GM08714 (cell line): Measurements from ENCODE around the gene AKAP13.

Experiments
- H3K4me3 ChIP-seq: fragments of 200-500 bp; sonication (Bioruptor generic); 2 replicates; pipeline ENCODE4 v1.5.1; 2014; ENCODE audit warnings: mild to moderate bottlenecking, low read length, inconsistent platforms
- ZNF274 ChIP-seq: IDR thresholded peaks from 2 replicates; pipeline ENCODE4 v1.6.1; 2012; ENCODE audit warnings: mild to moderate bottlenecking, low read depth, low read length

Gene AKAP13

DNA sequence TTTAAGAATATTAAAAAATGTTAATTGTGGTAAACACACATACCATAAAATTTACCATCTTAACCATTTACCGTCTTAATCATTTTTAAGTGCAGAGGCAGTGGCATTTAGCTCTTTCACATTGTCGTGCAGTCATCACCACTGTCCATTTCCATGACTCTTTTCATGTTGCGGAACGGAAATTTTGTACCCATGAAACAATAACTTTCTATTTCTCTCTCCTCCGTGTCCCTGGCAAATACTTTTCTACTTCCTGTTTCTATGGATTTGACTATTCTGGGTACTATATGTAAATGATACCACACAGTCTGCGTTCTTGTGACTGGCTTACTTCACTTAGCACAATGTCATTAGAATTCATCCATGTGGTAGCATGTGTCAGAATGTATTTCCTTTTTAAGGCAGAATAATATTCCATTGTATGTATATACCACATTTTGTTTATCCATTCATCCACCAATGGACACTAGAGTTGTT, 27.9 kb downstream of the AKAP13 start:
- H3K4me3 ChIP-seq = no peak overlapping the region
- no peak for TF ChIP-seq ZNF274

DNA sequence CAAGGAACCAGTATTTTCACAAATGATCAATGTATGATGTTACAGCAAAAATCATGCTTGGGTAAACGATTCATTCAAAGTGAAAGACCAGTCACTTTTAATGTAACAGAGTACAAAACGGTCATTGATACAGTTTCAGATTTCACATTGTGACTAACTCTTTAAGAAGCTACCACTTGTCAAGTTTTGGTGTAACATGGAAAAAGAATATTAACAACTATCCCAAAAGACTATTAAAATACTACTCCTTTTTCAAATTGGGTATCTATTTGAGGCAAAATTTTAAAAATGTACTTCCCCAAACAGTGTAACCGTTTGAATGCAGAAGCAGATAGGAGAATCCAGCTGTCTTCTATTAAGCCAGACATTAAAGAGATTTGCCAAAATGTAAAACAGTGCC, 31.7 kb downstream of the AKAP13 start:
- H3K4me3 ChIP-seq = no peak overlapping the region
- TF ChIP-seq ZNF274 = no peak

DNA sequence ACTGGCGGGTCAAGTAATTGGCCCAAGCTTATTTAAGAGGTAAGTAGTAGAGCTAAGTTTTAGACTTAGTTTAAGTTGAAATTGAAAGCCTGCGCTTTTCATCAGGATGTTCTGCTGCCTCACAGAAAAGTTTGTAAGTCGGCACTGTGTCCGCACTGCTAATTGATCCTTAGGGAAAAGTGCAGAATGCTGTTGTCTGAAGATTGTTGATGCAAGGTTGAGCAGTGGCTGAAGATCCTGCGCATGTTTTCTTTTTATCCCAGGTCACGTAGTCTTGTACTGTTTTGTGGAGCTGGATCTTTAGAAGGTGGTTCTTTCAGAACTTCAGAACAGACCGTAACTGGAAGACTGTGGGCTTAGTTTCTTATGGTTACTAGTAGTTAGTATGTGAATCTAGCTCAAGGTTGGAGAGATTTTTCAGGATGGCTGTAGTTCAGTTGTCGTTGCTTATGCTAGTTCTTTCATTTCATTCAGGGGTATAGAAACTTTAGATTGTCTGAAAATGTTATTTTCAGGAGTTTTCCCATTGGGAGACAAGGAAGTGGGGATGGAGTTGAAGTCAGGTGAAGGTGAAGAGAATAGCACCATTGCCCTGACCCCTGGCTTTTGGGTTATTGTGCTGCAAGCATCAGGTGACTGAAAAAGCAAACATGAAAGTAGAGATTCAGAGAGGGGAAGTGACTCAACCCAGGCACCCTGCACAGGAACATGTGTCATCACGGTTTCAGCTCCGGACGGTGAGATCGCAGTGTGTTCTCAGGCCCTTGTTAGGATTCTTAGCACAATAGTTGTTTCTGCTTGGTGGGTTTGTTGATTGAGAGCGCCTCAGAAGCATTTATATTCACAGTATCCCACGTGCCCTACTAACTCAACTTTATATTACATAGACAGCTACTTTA, 32.8 kb downstream of the AKAP13 start:
- TF ChIP-seq ZNF274 = no peak
- peak overlapping the region; percentile 52; the same call in 1 of the 2 replicates for H3K4me3 ChIP-seq

DNA sequence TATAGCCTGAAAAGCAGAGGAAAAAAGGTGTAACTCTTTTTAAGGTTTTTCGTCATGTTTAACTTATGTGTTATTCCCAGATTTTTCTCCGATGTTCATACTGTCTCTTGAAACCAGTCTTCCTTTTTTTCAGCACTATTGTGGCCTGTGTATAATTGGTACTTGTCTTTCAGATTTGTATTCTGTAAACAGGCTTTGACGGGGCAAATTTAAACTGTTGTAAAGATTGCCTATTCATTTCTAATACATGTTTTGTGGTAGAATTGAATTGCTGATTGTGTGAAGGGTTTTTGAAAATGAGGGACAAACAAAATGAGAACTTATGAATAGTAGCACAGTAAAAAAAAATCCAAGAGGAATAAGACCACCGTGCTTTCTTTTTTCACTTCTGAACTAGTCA, 33.6 kb downstream of the AKAP13 start:
- no peak for TF ChIP-seq ZNF274
- H3K4me3 ChIP-seq = no peak overlapping the region

DNA sequence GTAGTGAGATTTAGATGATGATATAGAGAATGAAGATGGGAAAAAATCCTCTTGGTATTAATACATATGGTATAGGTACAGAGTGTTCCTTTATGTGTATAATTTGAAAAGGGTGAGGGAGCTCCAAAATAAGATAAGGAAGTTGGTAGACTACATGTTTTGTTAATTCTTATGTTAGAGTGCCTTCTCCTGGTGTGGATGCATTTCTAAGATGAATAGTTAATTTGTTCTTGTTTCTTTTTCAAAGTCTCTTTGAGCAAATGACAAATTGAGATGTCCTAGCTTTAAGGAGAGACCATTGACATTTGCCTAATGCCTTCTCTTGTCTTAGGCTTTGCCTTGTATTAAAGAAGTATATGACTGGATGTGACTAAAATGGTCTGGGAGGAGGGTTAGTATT, 34.1 kb downstream of the AKAP13 start:
- no peak overlapping the region for H3K4me3 ChIP-seq
- no peak for TF ChIP-seq ZNF274

DNA sequence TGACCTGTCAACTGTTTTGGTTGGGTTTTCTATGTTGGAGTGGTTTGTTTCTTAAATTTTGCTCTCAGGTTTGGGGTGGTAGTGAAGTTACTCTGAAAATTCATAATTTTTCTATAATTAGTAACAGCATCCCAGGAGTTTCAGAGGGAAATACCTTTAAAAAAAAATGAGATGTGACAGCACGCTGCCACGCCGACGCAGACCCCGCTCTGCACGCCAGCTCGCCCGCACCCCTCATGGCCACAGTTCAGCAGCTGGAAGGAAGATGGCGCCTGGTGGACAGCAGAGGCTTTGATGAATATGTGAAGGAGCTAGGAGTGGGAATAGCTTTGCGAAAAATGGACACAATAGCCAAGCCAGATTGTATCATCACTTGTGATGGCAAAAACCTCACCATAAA, 34.6 kb downstream of the AKAP13 start:
- no peak for TF ChIP-seq ZNF274
- H3K4me3 ChIP-seq = no peak overlapping the region

DNA sequence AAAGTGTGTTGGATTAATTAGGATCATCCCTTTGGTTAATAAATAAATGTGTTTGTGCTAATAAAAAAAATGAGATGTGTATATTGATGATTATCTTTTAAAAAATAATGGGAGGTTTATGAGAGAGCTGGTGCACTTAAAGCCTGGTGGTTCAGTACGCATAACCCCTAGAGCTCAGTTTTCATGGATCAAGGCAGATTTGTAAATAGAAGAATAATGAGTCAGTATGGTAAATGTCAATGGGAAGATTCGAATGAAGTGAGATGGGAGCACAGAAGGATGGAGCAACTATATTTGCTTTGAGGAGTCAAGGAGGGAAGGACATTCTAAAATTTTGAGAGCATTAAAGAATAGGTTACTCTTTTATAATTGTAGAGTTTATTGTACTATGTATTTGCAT, 35.4 kb downstream of the AKAP13 start:
- no peak overlapping the region for H3K4me3 ChIP-seq
- TF ChIP-seq ZNF274 = no peak

DNA sequence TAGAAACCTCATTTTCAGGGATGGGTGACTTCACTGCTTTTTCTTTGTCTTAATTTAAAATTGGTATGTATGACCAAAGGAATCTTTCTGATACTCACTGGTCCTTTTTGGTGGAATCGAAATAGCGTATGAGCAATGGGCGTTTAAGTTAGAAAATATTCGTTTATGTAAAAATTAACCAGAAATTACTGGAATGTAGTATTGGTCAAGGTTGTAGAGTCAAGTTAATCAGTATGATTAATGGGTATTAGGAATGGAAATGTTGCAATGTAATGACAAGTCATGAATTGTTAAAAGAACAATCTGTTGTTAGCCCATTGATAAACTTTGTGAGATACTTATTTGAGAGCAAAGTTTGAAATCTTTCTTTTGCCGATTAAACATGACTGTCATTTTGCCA, 36.9 kb downstream of the AKAP13 start:
- no peak overlapping the region for H3K4me3 ChIP-seq
- TF ChIP-seq ZNF274 = no peak

DNA sequence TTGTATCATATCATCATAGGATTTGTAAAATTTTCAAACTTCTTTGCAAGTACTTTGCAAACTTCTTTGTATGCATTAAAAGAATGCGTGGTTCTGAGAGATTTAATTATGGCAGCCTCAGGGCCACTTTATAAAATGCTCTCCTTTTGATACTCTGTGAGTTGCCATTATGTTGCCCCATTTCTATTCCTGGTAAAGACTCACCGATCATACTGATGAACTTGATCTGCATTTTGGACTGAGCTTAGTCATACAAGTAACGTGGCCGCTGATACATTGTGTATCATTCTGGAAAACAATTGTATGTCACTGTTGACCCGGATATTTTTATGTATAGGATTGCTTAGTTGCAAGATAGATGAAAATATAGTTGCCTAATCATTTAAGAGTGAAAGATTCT, 38.8 kb downstream of the AKAP13 start:
- no peak overlapping the region for H3K4me3 ChIP-seq
- no peak for TF ChIP-seq ZNF274

DNA sequence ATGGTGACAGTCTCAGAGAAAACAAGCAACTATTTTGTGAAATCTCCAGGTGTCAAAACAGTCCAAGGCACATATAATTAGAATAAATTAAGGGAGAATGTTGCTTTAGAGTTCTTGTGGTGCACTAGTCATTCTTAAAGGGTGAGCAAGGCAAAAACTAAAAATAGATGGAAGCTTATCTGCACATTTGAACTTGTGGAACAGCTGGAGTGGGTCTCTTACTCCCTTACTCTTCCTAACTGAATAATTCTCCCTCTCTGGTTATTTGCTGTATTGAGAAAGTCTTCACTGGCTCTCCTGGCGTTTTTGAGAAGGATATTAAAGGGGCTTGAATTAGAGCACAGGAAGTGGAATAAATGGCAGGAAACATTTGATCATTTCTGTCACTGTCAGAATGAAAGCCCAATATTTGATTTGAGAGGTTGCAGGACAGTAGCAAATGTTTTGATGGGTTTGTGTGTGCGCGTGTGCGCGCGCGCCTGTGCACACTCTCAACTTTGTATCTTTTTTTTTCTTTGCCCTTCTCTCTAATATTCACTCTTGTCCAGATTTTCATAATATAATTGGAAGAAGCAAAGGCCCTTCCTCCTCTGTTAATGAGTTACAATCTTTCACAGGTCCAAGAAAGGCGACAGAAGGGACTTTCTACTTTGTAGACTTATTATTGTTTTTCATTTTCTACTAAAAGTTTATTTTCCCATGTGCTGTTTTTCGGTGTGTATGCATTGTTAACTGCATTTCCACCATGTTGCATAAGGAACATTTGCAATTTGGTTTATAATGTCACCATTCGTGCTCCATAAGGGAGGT, 40.9 kb downstream of the AKAP13 start:
- no peak overlapping the region; the same call in 1 of the 2 replicates for H3K4me3 ChIP-seq
- TF ChIP-seq ZNF274 = no peak

DNA sequence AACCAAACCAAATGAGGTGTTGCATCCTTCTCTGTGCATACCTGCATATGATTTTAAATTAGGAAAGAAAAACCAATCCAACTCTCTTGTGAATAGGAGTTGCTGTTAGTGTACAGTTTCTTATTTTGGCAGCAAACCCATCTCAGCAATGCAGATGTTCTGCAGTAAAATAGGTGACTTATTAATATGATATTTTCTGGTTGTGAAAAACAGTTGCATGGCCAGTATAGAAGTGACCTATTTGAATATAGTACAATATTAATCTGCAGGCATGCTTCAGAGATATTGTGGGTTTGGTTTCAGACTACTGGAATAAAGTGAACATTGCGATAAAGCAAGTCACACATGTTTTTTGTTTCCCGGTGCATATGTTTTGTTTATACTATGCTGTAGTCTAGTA, 42.2 kb downstream of the AKAP13 start:
- no peak for TF ChIP-seq ZNF274
- no peak overlapping the region for H3K4me3 ChIP-seq

DNA sequence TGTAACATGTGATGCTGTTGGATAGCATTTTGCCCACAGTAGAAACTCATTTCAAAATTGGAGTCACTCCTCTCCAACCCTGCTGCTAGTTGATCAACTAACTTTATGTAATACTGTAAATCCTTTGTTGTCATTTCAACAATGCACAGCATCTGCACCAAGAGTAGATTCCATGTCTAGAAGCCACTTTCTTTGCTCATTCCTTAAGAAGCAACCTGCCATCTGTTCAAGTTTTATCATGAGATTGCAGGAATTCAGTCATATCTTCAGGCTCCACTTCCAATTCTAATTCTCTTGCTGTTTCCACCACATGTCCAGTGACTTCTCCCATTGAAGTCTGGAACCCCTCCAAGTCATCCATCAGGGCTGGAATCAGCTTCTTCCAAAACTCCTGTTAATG, 42.9 kb downstream of the AKAP13 start:
- TF ChIP-seq ZNF274 = no peak
- H3K4me3 ChIP-seq = peak overlapping the region; percentile 33; the same call in 1 of the 2 replicates

DNA sequence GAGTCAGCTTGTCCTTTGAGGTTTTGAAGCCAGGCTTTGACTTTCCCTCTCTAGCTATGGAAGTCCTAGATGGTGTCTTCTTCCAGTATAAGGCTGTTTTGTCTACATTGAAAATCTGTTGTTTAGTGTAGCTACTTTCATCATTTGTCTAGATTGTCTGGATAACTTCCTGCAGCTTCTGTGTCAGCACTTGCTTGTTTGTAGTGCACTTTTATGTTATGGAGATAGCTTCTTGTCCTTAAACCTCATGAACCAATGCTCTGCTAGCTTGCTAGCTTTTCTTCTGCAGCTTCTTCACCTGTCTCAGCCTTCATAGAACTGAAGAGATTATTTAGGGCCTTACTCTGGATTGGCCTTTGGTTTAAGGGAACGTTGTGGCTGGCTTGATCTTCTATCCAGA, 43.8 kb downstream of the AKAP13 start:
- TF ChIP-seq ZNF274 = no peak

DNA sequence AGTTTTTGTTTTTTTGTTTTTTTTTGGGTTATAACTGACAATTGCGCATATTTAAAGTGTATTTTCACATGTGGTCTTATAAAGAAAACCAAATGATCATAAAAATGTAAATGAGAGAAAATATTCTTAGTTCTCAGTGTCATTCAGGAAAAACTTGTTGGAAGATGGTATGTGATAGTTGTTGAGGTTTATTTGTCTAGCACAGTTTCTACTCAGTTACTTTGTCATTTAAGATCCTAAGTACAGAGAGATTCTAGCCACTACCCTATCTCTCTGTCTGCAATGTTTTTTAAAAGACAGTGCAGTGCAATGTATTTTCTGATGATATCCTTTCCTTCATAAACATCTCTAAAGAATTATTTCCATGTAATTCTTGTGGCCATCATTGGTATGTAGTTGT, 46.1 kb downstream of the AKAP13 start:
- TF ChIP-seq ZNF274 = no peak
- no peak overlapping the region for H3K4me3 ChIP-seq

More for the DNA sequence above, 43.8 kb downstream of the AKAP13 start:
- H3K4me3 ChIP-seq = no peak overlapping the region
